ENCODE measurements around the gene PITHD1.
"Not testable (repeated sequence)": the region's sequence is repeated elsewhere in the genome, so short reads cannot be mapped to it uniquely, and the experiment has no call there.

PITHD1 gene

GRCh38 chr1:23774174-23774880 is 3.9 kb upstream of the PITHD1 start:
- DNase-seq = no peak

GRCh38 chr1:23776217-23776616 is 2.0 kb upstream of the PITHD1 start:
- DNase-seq = no peak

GRCh38 chr1:23779826-23780371 is 1.7 kb downstream of the PITHD1 start:
- DNase-seq = no peak

GRCh38 chr1:23783141-23783540 is 4.9 kb downstream of the PITHD1 start:
- DNase-seq = not testable (repeated sequence)

- DNase-seq = no peak
These were observed 6.6 kb downstream of the PITHD1 start for GRCh38 chr1:23784846-23785245.

GRCh38 chr1:23787701-23788100 is 9.5 kb downstream of the PITHD1 start:
- no peak for DNase-seq

- DNase-seq = no peak
These were observed 10.5 kb downstream of the PITHD1 start for GRCh38 chr1:23788695-23789094.

- peak; percentile 97 for DNase-seq
These were observed 12.7 kb downstream of the PITHD1 start, which contains the start of gene LYPLA2 for GRCh38 chr1:23790696-23791515. TSS of gene LYPLA2 (plus strand) at chr1:23791145. CDS start at chr1:23792683, 1,538 bp downstream.

GRCh38 chr1:23791516-23792047 is 13.4 kb downstream of the PITHD1 start:
- no peak for DNase-seq

- no peak for DNase-seq
These were observed 14.1 kb downstream of the PITHD1 start for GRCh38 chr1:23792151-23792945.

- DNase-seq = no peak
These were observed 15.0 kb downstream of the PITHD1 start for GRCh38 chr1:23793018-23793781.

GRCh38 chr1:23793861-23794731 is 15.9 kb downstream of the PITHD1 start:
- no peak for DNase-seq

- DNase-seq = not testable (repeated sequence)
These were observed 16.5 kb downstream of the PITHD1 start for GRCh38 chr1:23794732-23795182.

GRCh38 chr1:23795676-23796465 is 17.7 kb downstream of the PITHD1 start:
- no peak for DNase-seq

- DNase-seq = no peak
These were observed 18.5 kb downstream of the PITHD1 start for GRCh38 chr1:23796466-23797271.

GRCh38 chr1:23797478-23798448 is 19.5 kb downstream of the PITHD1 start:
- DNase-seq = no peak

GRCh38 chr1:23798662-23799142 is 20.5 kb downstream of the PITHD1 start:
- DNase-seq = no peak

GRCh38 chr1:23799255-23799569 is 21.0 kb downstream of the PITHD1 start:
- DNase-seq = no peak

Measured in right hindlimb (tissue), 1 donor.